BJ (cell line): Measurements from ENCODE around the gene THAP4. TPM values are rescaled to one million over a fixed set of nuclear protein-coding genes. Genes with fewer than 3 reads are reported as not detected.

Source experiments
- CTCF ChIA-PET: fragments of 350-600 bp; formaldehyde crosslinking; extraction: SDS; loops from one replicate; lab custom pipeline; 2021; ENCODE audit warnings: antibody characterized with exemption, inconsistent platforms; lab: Yijun Ruan, JAX
- POLR2A ChIA-PET: fragments of 300-600 bp; sonication (Branson Sonifier 250); formaldehyde crosslinking; extraction: SDS; loops from one replicate; lab custom pipeline; 2021; ENCODE audit warnings: antibody characterized with exemption; lab: Charles Lee
- DNase-seq: peaks from one replicate; pipeline ENCODE4 v3.0.0-alpha.2; 2011; ENCODE audit warnings: low read depth
- H3K27me3 ChIP-seq: 2 replicates; pipeline ENCODE4 v1.6.0; 2011; ENCODE audit warnings: low read length; ENCODE audit not compliant: control insufficient read depth, insufficient read depth
- H3K36me3 ChIP-seq: 2 replicates; pipeline ENCODE4 v1.5.1; 2011; ENCODE audit warnings: low read length; ENCODE audit not compliant: control insufficient read depth, insufficient read depth
- H3K4me3 ChIP-seq: 2 replicates; pipeline ENCODE4 v1.5.1; 2011; ENCODE audit warnings: low read depth, mild to moderate bottlenecking, control low read depth, low read length
- CTCF ChIP-seq: IDR thresholded peaks from 2 replicates; pipeline ENCODE4 v1.5.1; 2011; ENCODE audit warnings: low read depth, mild to moderate bottlenecking, control low read depth, inconsistent platforms, low read length, moderate library complexity; ENCODE audit not compliant: insufficient read depth
- polyA plus RNA-seq: library from polyadenylated mRNA; depleted of rRNA; stranded (reverse); fragments of >200 nt; gene quantifications from 2 replicates; pipeline ENCODE4 v1.2.3, GENCODE V29; 2011

Gene THAP4
- polyA plus RNA-seq, 1 experiment = 50.4 TPM

DNA sequence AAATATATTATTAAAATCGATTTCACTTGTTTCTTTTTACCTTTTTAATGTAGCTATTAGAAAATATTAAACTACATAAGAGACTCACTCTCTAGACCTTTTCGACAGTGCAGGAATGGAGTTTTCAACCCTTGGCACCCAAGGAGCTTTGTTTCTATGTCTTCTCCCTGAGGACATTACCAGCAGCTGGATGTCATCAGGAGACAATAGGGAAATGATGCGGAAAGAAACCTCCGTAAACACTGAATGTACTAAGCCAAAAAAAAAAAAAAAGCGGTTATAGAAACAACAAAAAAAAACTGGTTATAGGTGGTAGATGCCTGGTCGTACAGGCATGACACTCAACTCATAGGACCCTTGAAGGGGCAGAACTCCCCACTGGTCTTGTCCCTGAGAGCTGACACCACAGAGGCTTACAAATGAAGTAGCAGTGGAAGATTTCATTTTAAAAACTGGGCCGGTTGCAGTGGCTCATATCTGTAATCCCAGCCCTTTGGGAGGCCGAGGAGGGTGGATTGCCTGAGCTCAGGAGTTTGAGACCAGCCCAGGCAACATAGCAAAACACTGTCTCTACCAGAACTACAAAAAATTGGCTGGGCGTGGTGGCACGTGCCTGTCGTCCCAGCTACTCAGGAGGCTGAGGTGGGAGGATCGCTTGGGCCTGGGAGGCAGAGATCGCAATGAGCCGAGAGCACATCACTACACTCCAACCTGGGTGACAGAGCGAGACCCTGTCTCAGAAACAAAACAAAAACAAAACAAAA, 23.8 kb downstream of the THAP4 start:
- ChIA-PET CTCF (interaction anchor here (0.6 to 0.7 kb wide), 2 partner anchors 21 to 461 kb away, joined by 3 read pairs; no protein-coding TSS in a partner anchor), POLR2A (interaction anchor here (0.7 kb wide), 1 partner anchor 55 kb away, joined by 12 read pairs; the partner anchor contains the start of gene BOK)
- Histone ChIP-seq H3K4me3 (no peak overlapping the region), H3K27me3 (no peaks in the 10 kb centered on the region), H3K36me3 (peaks cover 2% of the 10 kb centered on the region)
- no peak for DNase-seq
- TF ChIP-seq CTCF = no peak

DNA sequence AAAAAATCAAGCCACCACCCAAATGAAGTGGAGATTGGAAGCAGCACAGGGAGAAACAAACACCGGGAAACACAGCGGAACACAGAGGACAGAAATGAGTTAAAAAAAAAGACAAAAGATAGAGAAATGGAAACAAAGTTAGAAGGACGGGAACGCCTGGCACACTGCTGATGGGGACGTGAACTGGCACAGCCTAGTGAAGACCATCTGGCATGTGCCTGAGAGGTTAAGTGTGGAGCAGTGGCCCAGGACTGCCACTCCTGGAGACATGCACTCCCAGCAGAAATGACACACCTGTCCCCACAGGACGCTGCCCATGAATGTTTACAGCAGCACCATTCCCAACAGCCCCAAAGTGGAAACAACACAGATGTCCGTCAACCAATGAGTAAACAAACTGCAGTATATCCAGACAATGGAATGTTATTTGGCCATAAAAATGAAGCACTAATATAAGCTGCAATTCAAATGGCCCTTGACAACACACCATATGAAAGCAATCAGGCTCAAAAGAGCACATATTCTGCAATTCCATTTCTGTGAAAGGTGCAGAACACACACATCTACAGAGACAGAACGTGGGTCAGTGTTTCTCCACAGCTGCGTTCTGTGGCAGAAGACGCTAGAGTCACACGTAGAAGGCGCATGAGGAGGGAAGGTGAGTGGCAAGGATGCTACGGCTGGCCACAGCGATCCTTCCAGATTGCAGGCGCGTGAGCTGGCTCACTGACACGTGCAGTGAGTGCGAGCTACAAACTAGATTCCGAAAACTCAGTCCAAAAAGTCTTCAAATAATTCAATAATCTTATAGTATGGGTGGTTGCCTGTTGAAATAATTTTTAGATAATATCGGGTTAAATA, 24.6 kb downstream of the THAP4 start:
- ChIA-PET POLR2A (interaction anchor here (0.6 kb wide), 1 partner anchor 28 kb away, joined by 4 read pairs; no protein-coding TSS in a partner anchor), CTCF (interaction anchor here (0.6 to 0.7 kb wide), 3 partner anchors 20 to 698 kb away, joined by 3 read pairs; no protein-coding TSS in a partner anchor)
- Histone ChIP-seq H3K4me3 (no peak overlapping the region), H3K36me3 (peaks cover 3% of the 10 kb centered on the region), H3K27me3 (no peaks in the 10 kb centered on the region)
- TF ChIP-seq CTCF = no peak
- DNase-seq = no peak

DNA sequence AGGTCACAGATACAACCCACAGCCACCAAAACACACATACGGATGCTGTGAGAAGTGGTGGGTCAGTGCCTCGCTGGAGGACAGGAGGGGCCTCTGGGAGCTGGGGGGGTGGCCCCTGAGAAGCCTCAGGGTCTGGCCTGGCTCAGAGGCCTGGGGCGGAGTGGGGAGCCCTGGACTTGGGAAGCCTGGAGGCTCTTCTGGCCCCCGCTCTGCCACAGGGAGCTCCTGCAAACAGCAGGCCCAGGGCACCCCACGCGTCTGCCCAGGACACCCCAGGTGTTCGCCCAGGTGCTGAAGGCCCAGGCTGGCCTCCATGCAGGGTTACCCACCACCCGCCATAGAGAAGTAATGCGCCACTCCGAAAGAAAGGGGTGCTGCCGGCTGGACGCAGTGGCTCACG, 25.9 kb downstream of the THAP4 start:
- Histone ChIP-seq H3K27me3 (no peaks in the 10 kb centered on the region), H3K4me3 (no peak overlapping the region), H3K36me3 (peaks cover 8% of the 10 kb centered on the region)
- CTCF ChIA-PET = interaction anchor here (1.1 kb wide), 1 partner anchor 14 kb away, joined by 3 read pairs; no protein-coding TSS in a partner anchor
- POLR2A ChIA-PET = no interaction called here
- no peak for DNase-seq
- TF ChIP-seq CTCF = no peak

DNA sequence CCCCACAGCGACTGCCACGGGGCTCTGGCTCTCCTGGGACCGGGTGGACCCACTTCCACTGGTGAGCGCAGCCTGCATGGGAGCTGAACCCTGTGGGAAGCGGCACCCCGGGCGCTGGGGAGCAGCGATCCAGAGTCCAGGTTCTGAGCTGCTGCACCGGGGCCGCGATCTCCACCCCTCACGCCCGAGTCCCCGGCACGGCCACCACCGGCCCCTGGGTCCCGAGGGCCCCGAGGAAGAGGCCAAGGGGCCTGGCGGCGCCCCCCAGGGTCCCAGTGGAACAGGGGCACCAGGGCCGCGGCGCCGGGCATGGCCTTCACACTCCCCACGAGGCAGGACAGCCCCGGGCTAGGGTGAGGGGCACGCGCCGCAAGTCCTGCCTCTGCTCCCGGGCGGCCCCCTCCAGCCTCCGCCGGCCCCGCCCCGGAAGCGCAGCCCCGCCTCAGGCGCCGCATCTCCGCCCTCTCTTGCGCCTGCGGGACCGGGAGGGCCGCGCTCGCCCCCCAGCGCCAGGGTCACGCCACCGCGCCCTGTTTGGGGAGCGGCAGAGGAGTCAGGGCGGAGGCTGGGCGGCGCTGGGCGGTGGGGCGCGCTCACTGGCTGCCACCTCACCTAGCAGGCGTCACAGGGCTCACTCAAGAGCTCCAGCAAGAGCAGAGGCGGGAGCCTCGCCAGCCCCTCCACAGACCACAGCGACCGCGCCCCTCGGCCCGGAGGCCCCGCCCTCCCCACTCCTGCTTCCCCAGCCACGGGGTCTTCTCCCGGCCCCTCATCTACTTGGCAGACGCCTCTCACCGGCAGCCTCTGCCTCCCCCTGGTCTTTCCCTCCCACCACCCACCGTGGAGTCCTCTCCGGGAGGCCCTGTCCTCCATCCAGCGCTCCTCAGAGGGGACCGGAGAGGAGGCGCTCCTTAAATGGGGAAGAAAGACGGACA, 26.8 kb downstream of the THAP4 start:
- Histone ChIP-seq H3K36me3 (peaks cover 10% of the 10 kb centered on the region), H3K4me3 (peak overlapping the region; percentile 49), H3K27me3 (no peaks in the 10 kb centered on the region)
- ChIA-PET CTCF (interaction anchor here (1.1 kb wide), 1 partner anchor 15 kb away, joined by 3 read pairs; no protein-coding TSS in a partner anchor), POLR2A (no interaction called here)
- DNase-seq = peak; percentile 21
- peak; percentile 50 for TF ChIP-seq CTCF
